ENCODE data around the gene SNAI3. TPM values are rescaled to one million over a fixed set of nuclear protein-coding genes. Genes with fewer than 3 reads are reported as not detected.

SNAI3 gene
- total and polyA plus RNA-seq, 2 donors (not counting 1 experiment from before 2014, with no cell fraction given) = 6.5 to 8.8 TPM

DNA sequence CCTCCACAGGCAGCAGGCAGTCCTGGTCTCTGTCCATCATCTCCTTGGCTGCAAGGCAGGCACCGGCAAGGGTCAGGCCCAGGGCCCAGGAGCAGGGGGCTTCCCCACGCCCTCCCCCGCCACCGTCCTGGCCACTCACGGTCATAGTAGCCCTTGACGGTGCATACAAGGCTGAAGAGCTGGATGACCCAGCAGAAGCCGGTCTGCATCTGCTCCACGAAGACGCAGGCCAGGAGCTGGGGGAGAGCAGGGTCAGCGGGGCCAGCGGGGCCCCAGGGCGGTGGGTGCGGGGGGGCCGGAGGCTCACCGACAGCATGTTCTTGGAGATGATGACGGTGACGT lies 40.1 kb upstream of the SNAI3 start:
- no peak overlapping the region for H3K27ac ChIP-seq (ENCODE audit: low read length in 2 of 2)
- DNase-seq (no peak), ATAC-seq (ENCODE audit: low read depth) (no peak)
- no peaks in the 10 kb centered on the region for H3K4me1 ChIP-seq (ENCODE audit: control insufficient read depth in 2 of 2, insufficient read depth in 2 of 2, low read length in 2 of 2)
- H3K36me3 ChIP-seq (replicated peaks in 1 of 2; ENCODE audit: control extremely low read depth in 1 of 2, control insufficient read depth in 1 of 2, extremely low read depth in 1 of 2, insufficient read depth in 2 of 2, low read length in 1 of 2) = peaks cover 0 to 76% of the 10 kb centered on the region in 2 experiments
- H3K4me3 ChIP-seq (ENCODE audit: control extremely low read depth in 1 of 5, extremely low read depth in 1 of 5, insufficient read depth in 1 of 5, low read depth in 2 of 5, low read length in 4 of 5) = no peak overlapping the region
- no peaks in the 10 kb centered on the region for H3K27me3 ChIP-seq (replicated peaks in 1 of 4; ENCODE audit: control extremely low read depth in 1 of 4, control insufficient read depth in 3 of 4, insufficient read depth in 4 of 4, low read length in 3 of 4)
- ChIA-PET CTCF (no interaction called here), POLR2A (no interaction called here)
- TF ChIP-seq EZH2 (IDR thresholded peaks at IDR 0.05; ENCODE audit: borderline replicate concordance, insufficient read depth, low read depth, low read length, poor library complexity, severe bottlenecking) (no peak), CTCF (IDR thresholded peaks at IDR 0.05) (no peak)
- no peak overlapping the region for H3K4me2 ChIP-seq (replicated peaks; ENCODE audit: low read depth, low read length, poor library complexity, severe bottlenecking)
- no peak overlapping the region for H2AFZ ChIP-seq (ENCODE audit: insufficient read depth, low read depth, low read length, poor library complexity, severe bottlenecking)
- no peaks in the 10 kb centered on the region for H3K9me3 ChIP-seq (ENCODE audit: control extremely low read depth in 1 of 3, control insufficient read depth in 2 of 3, insufficient read depth in 1 of 3, low read length in 2 of 3)
- no peak overlapping the region for H3K4me3 Mint-ChIP-seq
- no peaks in the 10 kb centered on the region for H3K27me3 Mint-ChIP-seq
- intact Hi-C loops (cut with micrococcal nuclease) = no loop called here
- H3K27ac Mint-ChIP-seq = no peak overlapping the region
- H3K9me3 Mint-ChIP-seq (ENCODE audit: insufficient read depth) = no peaks in the 10 kb centered on the region
- no peaks in the 10 kb centered on the region for H3K4me1 Mint-ChIP-seq
- H3K79me2 ChIP-seq (ENCODE audit: control insufficient read depth, insufficient read depth, low read length) = peaks cover 25% of the 10 kb centered on the region
- WGBS (ENCODE audit: insufficient coverage) = 93% methylated on average over 15 of the region's 17 CpGs
- H3K9ac ChIP-seq (ENCODE audit: low read length) = no peak overlapping the region
- peaks cover 19% of the 10 kb centered on the region for H4K20me1 ChIP-seq (ENCODE audit: control insufficient read depth, insufficient read depth, low read length, poor library complexity, severe bottlenecking)

DNA sequence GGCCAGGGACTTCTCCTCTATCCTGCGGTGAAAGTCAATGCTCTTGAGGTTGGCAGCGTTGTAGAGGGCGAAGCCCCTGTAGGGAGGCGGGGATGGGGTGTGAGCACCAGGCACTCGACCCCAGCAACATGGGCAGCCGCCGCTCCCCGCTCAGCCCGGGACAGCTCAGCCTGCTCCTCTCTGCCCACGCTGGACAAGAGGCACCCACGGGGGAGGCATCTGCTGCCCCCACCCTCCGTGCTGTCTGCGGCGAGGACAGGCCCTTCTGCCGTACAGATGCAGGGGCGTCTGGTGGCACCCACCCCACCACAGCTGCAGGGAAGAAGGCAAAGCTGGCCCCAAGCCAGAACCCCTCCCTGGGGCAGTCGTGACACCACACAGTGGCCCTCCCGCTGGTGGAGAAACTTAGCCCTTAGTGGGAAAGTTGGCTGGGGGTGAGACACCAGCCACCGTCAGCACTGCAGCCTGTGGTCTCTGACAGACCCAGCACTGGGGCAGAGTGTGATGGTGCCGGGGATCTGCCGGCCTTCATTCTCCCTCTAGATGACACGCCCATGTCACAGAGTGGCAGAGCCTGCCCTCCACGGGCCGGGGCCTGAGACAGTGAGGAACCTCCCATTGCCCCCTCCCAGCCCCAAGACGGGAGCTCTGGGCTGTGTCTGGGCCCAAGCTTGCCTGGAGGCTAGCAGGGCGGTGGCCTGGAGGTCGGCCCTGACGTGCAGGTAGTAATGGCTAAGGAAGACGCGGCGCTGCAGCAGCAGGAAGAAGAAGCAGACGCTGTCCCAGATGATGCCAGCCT lies 39.5 kb upstream of the SNAI3 start:
- ChIA-PET POLR2A (no interaction called here), CTCF (interaction anchor here (0.5 kb wide), 1 partner anchor 160 kb away, joined by 3 read pairs; no protein-coding TSS in a partner anchor)
- Histone ChIP-seq H3K9ac (ENCODE audit: low read length) (no peak overlapping the region), H3K27me3 (replicated peaks in 1 of 4; ENCODE audit: control extremely low read depth in 1 of 4, control insufficient read depth in 3 of 4, insufficient read depth in 4 of 4, low read length in 3 of 4) (no peaks in the 10 kb centered on the region), H3K4me3 (ENCODE audit: control extremely low read depth in 1 of 5, extremely low read depth in 1 of 5, insufficient read depth in 1 of 5, low read depth in 2 of 5, low read length in 4 of 5) (no peak overlapping the region), H4K20me1 (ENCODE audit: control insufficient read depth, insufficient read depth, low read length, poor library complexity, severe bottlenecking) (peaks cover 19% of the 10 kb centered on the region), H3K36me3 (replicated peaks in 1 of 2; ENCODE audit: control extremely low read depth in 1 of 2, control insufficient read depth in 1 of 2, extremely low read depth in 1 of 2, insufficient read depth in 2 of 2, low read length in 1 of 2) (peaks cover 0 to 77% of the 10 kb centered on the region in 2 experiments), H3K79me2 (ENCODE audit: control insufficient read depth, insufficient read depth, low read length) (peaks cover 25% of the 10 kb centered on the region), H2AFZ (ENCODE audit: insufficient read depth, low read depth, low read length, poor library complexity, severe bottlenecking) (no peak overlapping the region), H3K4me2 (replicated peaks; ENCODE audit: low read depth, low read length, poor library complexity, severe bottlenecking) (no peak overlapping the region), H3K4me1 (ENCODE audit: control insufficient read depth in 2 of 2, insufficient read depth in 2 of 2, low read length in 2 of 2) (no peaks in the 10 kb centered on the region), H3K9me3 (ENCODE audit: control extremely low read depth in 1 of 3, control insufficient read depth in 2 of 3, insufficient read depth in 1 of 3, low read length in 2 of 3) (no peaks in the 10 kb centered on the region), H3K27ac (ENCODE audit: low read length in 2 of 2) (no peak overlapping the region)
- Mint-ChIP-seq H3K4me3 (no peak overlapping the region), H3K4me1 (no peaks in the 10 kb centered on the region), H3K27ac (no peak overlapping the region), H3K9me3 (ENCODE audit: insufficient read depth) (no peaks in the 10 kb centered on the region), H3K27me3 (no peaks in the 10 kb centered on the region)
- intact Hi-C loops (cut with micrococcal nuclease) = no loop called here
- TF ChIP-seq CTCF (IDR thresholded peaks at IDR 0.05) (no peak), EZH2 (IDR thresholded peaks at IDR 0.05; ENCODE audit: borderline replicate concordance, insufficient read depth, low read depth, low read length, poor library complexity, severe bottlenecking) (no peak)
- DNase-seq = no peak
- ATAC-seq (ENCODE audit: low read depth) = no peak
- WGBS (ENCODE audit: insufficient coverage) = 96% methylated on average over 32 of the region's 32 CpGs

Data from B cell (primary cell).